ENCODE results near the gene MAD1L1. TPM values are rescaled to one million over a fixed set of nuclear protein-coding genes. Genes with fewer than 3 reads are reported as not detected.

Gene MAD1L1
- total RNA-seq, 1 experiment from 2014 or later: 184 TPM

DNA sequence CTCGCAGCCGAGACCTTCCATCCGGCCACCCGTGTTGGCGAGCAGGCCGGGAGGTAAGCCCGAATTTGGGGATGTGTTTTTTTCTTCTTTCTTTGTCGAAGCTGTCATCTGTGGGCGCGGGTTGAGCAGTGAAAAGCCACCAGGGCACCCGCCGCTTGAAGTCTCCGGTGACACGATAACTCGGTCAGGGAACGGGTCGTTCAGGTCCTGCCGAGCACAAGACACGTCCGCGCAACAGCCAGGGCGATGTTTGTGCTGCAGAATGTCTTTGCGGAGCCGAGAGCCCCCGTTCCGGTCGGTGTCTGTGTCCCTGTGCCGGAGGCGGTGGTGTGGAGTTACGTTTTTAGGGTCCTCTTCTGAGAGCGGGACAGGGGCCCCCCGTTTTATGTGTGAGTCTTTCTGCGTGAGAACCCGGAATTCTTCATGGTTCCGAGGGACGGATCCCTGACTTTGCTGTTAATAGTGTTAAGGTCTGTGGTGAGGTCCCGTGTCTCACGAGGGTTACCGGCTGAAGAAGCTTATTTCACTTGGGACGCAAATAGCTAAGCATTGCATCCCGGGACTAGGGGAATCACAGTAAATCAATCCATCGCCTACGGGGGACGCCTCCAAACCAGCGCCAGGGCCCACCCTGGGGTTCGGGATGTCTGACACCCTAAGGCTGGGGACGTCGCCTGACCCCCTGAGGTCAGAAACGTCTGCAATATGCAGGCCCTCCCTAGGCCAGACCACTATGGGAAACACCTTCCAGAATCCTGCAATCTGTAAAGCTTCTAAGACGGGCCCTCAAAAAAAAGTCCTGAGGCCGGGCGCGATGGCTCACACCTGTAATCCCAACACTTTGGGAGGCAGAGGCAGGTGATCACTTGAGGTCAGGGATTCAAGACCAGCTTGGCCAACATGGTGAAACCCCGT lies 463.2 kb downstream of the MAD1L1 start:
- DNase-seq (ENCODE audit: low read depth): no peak

DNA sequence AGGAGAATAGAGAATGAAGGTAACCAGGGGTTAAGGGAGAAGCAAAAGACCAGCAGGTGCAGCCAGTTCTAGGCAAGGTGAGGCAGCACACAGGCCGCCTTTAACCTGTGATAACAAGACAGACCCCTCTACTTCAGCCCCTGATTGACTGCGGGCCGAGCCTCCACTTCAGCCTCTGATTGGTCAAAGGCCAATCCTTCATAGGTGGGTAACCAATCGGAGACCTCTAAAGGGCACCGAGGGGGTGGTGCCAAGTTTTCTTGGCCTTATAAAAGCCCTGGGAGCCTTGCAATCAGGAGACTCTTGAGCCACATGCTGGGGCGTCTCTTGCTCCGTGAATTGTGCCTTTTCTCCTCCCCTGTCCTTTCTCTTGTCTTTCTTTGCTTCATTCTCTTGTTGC lies 463.9 kb downstream of the MAD1L1 start:
- no peak for DNase-seq (ENCODE audit: low read depth)

DNA sequence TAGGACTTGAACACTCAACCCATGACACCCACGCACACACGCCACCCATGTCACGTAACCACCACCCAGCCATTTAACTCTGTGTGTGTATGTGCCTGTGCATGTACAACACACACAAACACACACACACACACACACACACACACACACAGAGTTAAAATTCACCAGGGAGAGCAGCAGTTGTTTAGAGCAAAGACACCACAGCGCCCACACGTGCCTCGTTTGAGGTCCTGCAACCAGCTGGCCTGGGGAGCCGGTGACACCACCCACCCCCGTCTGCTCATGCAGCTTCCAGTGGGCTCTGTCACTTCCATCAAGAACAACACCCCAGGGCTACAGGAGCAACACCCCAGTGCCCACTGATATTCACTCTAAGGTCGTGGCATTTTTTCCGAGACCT lies 465.2 kb downstream of the MAD1L1 start:
- DNase-seq (ENCODE audit: low read depth): no peak

Small RNA genes lying within 50 kb of the gene (small RNA-seq; reads per million reads assigned to genes)
- not detected for gene MIR4655

Other genes starting within 250 kb of the MAD1L1 start
- 66.0 and 73.2 TPM in 2 replicates for gene MRM2, start 9.3 kb upstream of the MAD1L1 start, total RNA-seq (2014; rRNA removed; shearing (Covaris generic))
- gene NUDT1, start 9.3 kb upstream of the MAD1L1 start, total RNA-seq (2014; rRNA removed; shearing (Covaris generic)): 58.9 and 90.2 TPM in 2 replicates
- 16.7 and 19.9 TPM in 2 replicates for gene SNX8, start 81.5 kb upstream of the MAD1L1 start, total RNA-seq (2014; rRNA removed; shearing (Covaris generic))
- gene EIF3B, start 121.9 kb upstream of the MAD1L1 start, total RNA-seq (2014; rRNA removed; shearing (Covaris generic)): 248 and 258 TPM in 2 replicates
- gene CHST12, start 170.7 kb upstream of the MAD1L1 start, total RNA-seq (2014; rRNA removed; shearing (Covaris generic)): 13.4 and 17.7 TPM in 2 replicates
- not detected in 2 replicates for gene GRIFIN, start 243.5 kb upstream of the MAD1L1 start, total RNA-seq (2014; rRNA removed; shearing (Covaris generic))

Data from HT1080 (cell line).